H1 (cell line): ENCODE results near the gene FAM53B. TPM values are rescaled to one million over a fixed set of nuclear protein-coding genes. Genes with fewer than 3 reads are reported as not detected.

Experiments
- FOSL1 ChIP-seq: IDR thresholded peaks from 2 replicates; pipeline ENCODE4 v1.6.1; 2011; ENCODE audit warnings: mild to moderate bottlenecking, low read depth, low read length, moderate library complexity; ENCODE audit not compliant: insufficient read depth
- SP1 ChIP-seq: IDR thresholded peaks from 2 replicates; pipeline ENCODE4 v1.6.1; 2011; ENCODE audit warnings: low read depth, low read length
- polyA plus RNA-seq, 7 experiments: library from polyadenylated mRNA; depleted of rRNA in 3 of 7; stranded (reverse) in 5 of 7; unstranded in 2 of 7; fragments of >200 nt in 5 of 7; fragments of 200-250 nt in 2 of 7; gene quantifications; 1 replicate in 5 of 7; 2 replicates in 1 of 7; 4 replicates in 1 of 7; pipeline versions ENCODE4 v1.2.1 to v1.2.3, GENCODE V29; 2011 to 2013; ENCODE audit warnings: missing spikeins in 2 of 7, mixed read lengths in 2 of 7
- total RNA-seq: library from RNA; stranded (reverse); fragmentation: NEBNext Ultra II Directional; extraction: Animal tissue kit (Norgen Biotek cat#: 25700); gene quantifications from 2 replicates; pipeline ENCODE4 v1.2.1, GENCODE V29; 2021

FAM53B gene
- total and polyA plus RNA-seq, 2 of the 8 experiments (the other 6 are each of a cell fraction or from before 2014, with no cell fraction given): 5.3 to 14.4 TPM

GRCh38 chr10:124665091-124665490, 79.1 kb downstream of the FAM53B start (continued):
- no peak for TF ChIP-seq FOSL1
- TF ChIP-seq SP1: no peak
